ENCODE measurements around the gene MBD2.

Gene MBD2

GRCh38 chr18:54192415-54192814 is 32.1 kb downstream of the MBD2 start (continued):
- TF ChIP-seq PATZ1 (tag by site-specific recombination; IDR thresholded peaks at IDR 0.05) (no peak), ZNF626 (tag by site-specific recombination; IDR thresholded peaks at IDR 0.05) (no peak), ZNF560 (tag by site-specific recombination; IDR thresholded peaks at IDR 0.05; ENCODE audit: borderline replicate concordance) (no peak), ZNF274 (IDR thresholded peaks at IDR 0.05; ENCODE audit: low read length) (no peak), ZNF274 (tag by site-specific recombination; IDR thresholded peaks at IDR 0.05; ENCODE audit: borderline replicate concordance) (no peak), ZBTB10 (tag by site-specific recombination; IDR thresholded peaks at IDR 0.05) (no peak)

DNA sequence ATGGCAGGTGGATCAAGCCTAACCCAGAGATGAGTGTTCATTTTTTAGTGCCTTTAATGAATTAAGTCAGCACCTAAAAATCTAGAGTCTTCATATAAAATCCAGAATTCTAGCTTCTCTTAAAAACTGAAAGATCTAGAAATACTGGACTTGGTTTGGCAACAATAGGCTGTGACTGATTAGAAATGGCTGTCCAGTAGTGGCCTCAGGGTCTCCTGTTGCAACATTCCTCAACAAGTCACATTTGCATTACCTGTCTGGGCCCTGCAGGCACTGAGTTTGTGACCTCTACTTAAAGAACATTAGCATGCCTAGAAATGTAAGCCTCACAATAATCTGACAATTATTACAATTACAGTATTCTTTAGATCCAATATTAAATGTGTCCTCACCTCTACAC is 33.1 kb downstream of the MBD2 start:
- ChIA-PET POLR2A (no interaction called here), CTCF (no interaction called here)
- Histone ChIP-seq H3K4me1 (ENCODE audit: control insufficient read depth, insufficient read depth, low read length) (no peaks in the 10 kb centered on the region), H3K9me3 (ENCODE audit: control insufficient read depth, insufficient read depth, low read depth, low read length) (no peaks in the 10 kb centered on the region), H3K36me3 (ENCODE audit: control insufficient read depth in 2 of 2, insufficient read depth in 1 of 2, low read length in 2 of 2) (peaks cover 9 to 11% of the 10 kb centered on the region in 2 experiments), H3K27ac (ENCODE audit: extremely low read depth, low read depth, low read length) (no peak overlapping the region), H3K4me3 (ENCODE audit: low read depth, low read length) (no peak overlapping the region)
- TF ChIP-seq ZNF366 (tag by site-specific recombination; conservative IDR thresholded peaks at IDR 0.05) (no peak), ZNF416 (tag by site-specific recombination; IDR thresholded peaks at IDR 0.05) (no peak), ZNF624 (tag by site-specific recombination; IDR thresholded peaks at IDR 0.05) (no peak)

DNA sequence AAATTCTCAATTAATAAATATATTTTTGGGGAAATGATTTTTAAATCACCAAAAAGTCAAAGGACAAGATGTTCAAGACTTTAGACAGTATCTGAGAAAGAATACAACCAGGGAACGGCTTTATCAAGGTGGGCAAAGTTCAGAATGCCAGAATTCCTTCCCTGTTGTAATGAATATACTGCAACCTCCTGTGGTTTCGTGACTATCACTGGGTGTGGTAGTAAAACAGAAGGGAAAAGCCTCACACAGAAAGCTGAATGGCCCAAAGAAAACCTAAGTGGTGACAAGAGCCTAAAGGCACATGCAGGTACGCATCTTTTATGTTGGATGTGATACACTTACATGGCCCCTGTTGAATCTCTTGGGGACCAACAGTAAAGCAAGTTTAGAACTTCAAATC is 37.1 kb downstream of the MBD2 start:
- ChIA-PET POLR2A (no interaction called here), CTCF (interaction anchor here (0.6 kb wide), 1 partner anchor 1167 kb away, joined by 3 read pairs; no protein-coding TSS in a partner anchor)
- Histone ChIP-seq H3K4me3 (ENCODE audit: low read depth, low read length) (no peak overlapping the region), H3K27ac (ENCODE audit: extremely low read depth, low read depth, low read length) (no peak overlapping the region), H3K36me3 (ENCODE audit: control insufficient read depth in 2 of 2, insufficient read depth in 1 of 2, low read length in 2 of 2) (peaks cover 21 to 24% of the 10 kb centered on the region in 2 experiments), H3K4me1 (ENCODE audit: control insufficient read depth, insufficient read depth, low read length) (no peaks in the 10 kb centered on the region), H3K9me3 (ENCODE audit: control insufficient read depth, insufficient read depth, low read depth, low read length) (no peaks in the 10 kb centered on the region)
- TF ChIP-seq ZBTB49 (tag by site-specific recombination; IDR thresholded peaks at IDR 0.05; ENCODE audit: low read depth): no peak
- TF ChIP-seq ZNF670 (tag by site-specific recombination; IDR thresholded peaks at IDR 0.05; ENCODE audit: low read depth): no peak
- TF ChIP-seq ZXDB (tag by site-specific recombination; IDR thresholded peaks at IDR 0.05): no peak
- TF ChIP-seq ZNF23 (tag by site-specific recombination; IDR thresholded peaks at IDR 0.05; ENCODE audit: borderline replicate concordance): no peak
- no peak for TF ChIP-seq KLF10 (tag by site-specific recombination; IDR thresholded peaks at IDR 0.05)
- no peak for TF ChIP-seq ZNF530 (tag by site-specific recombination; IDR thresholded peaks at IDR 0.05; ENCODE audit: low read depth)
- TF ChIP-seq ZNF596 (tag by site-specific recombination; IDR thresholded peaks at IDR 0.05): no peak
- TF ChIP-seq ZNF157 (tag by site-specific recombination; IDR thresholded peaks at IDR 0.05): no peak
- TF ChIP-seq ZNF2 (tag by site-specific recombination; IDR thresholded peaks at IDR 0.05): no peak
- no peak for TF ChIP-seq GLI2 (tag by site-specific recombination; IDR thresholded peaks at IDR 0.05; ENCODE audit: borderline replicate concordance, low read depth)

All from HEK293 (cell line).